Measurements from ENCODE around the gene MINDY4B.
"Not testable (repeated sequence)": the region's sequence is repeated elsewhere in the genome, so short reads cannot be mapped to it uniquely, and the experiment has no call there.

Gene MINDY4B

DNA sequence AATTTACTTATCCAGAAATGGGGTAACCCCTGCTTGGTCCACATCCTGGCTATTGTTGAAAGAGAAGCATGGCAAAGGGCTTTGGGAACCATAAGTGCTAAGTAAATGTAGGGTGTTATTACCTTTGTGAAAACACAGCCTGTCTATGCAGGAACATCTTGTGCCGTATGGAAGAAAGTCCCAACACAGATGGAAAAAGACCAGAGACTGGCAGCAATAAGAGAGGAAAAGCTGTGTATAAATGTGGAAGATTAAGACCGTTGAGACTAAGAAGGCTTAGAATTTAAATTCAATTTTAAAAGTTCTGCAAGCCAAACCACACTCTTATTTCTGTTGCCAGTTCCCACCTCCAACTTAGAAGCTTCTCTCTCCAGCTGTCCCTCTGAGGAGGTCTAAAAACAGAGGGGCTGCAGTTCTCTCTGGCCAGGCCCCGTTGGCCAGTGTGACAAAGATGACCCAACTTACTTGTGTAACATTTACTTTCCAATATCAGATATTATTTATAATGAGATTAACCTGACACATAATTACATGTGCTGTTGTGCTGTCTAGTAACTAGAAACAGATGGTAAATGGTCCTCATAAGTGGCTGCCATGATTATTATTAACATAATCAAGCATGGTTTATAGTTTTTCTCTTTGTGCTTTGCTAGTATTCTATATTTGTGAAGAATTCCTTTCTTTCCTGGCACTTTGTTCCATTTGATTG, 7.0 kb downstream of the MINDY4B start:
- DNase-seq (ENCODE audit: low read depth) = no peak

DNA sequence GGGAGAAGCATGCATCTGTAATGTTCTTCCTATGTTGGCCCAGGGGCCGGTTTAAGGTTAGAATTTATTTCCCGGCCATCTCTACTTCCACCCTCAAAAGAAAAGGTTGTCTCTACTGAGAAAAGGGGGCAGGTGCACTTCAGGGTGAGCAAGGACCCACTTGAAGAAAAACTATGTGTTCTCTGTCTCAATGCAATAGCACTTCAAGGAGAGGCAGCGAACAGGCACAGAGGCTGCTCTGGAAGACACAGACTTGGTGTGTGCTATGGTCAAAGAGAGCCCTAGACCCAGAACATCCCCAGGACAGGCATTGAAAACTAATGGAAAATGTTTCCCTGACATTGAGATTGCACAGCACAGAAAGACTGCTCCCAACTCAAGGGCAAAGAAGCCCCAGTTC, 7.6 kb downstream of the MINDY4B start:
- no peak for DNase-seq (ENCODE audit: low read depth)

DNA sequence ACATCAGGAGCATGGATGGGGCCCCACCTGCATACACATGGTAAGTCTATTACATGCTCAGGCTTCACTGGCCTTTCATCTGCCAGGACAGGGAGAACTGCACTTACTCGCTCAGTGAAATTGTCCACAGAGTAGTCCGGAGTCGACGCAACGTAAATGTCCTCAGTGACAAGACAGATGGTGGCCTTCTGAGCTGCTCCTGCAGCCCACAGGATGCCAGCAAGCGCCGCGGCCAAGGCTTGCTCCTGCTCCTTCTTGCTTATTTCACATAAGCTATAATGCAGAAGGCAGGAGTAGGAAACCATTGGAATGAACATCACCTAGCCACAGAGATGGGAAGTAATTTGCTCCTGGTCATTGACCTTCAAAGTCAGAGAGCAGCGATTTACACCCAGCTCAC, 14.4 kb downstream of the MINDY4B start:
- DNase-seq (ENCODE audit: low read depth) = no peak

DNA sequence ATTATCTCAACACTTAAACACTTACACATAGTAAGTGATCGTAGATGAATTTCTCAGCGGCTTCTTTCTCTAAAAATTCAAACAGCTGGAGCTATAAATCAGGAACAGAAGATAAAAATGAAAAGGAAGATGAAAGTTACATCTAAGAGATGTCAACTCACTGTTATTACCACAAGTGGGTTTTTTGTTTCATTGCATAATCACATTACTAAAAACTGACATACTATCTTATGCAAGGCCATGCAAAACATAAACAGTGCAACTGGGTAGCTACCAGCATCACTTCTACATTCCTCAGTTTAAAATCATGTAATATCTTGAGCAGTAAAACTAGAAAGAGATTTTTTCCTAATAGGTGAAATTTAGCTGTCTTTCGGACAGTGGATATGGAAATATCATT, 14.9 kb downstream of the MINDY4B start:
- no peak for DNase-seq (ENCODE audit: low read depth)

DNA sequence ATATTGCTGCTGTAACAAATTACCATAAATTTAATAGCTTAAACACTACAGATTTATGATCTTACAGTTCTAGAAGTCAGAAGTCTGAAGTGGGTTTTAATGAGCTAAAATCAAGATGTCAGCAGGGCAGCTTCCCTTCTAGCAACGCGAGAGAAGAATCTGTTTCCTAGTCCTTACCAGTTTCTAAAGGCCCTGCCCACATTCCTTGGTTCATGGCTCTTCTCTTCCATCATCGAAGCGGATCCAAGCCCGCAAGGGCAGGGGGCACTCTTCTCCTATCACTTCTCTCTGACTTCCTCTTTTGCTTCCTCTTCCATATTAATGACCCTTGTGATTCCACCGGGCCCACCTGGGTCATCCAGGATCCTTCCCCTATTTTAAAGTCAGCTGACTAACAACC, 16.1 kb downstream of the MINDY4B start:
- no peak for DNase-seq (ENCODE audit: low read depth)

DNA sequence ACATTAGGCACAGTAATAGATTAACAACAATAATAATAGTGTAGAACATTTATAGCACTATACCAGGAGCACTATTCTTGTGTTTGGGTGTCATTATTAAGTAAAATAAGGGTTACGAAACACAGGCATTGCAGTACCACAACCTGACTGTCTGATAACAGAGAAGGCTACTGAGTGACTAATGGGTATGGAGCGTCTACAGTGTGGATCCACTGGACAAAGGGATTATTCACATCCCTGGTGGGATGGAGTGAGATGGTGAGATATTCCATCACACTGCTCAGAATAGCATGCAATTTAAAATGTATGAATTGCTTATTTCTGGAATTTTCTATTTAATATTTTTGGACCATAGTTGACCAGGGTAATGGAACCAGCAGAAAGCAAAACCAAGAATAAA, 18.2 kb downstream of the MINDY4B start:
- no peak for DNase-seq (ENCODE audit: low read depth)

DNA sequence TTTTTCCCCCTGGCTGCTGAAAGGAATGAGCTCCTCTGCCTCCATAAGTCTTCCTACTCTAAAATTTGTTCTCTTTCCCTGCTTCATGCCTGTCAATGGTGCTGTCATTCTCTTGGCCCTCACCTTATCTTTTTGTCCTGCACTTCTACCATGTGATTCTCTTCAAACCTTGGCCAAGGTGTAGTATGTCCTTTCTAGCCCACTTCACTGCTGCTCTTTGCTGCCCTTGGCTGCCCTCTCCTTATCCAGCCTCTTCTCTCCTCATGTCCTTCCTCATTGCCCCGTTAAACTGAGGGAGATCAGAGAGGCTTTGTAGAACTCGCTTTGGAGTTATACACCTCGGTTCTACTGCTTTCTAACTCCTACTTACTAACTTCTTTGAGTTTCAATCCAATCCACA, 19.7 kb downstream of the MINDY4B start:
- no peak for DNase-seq (ENCODE audit: low read depth)

DNA sequence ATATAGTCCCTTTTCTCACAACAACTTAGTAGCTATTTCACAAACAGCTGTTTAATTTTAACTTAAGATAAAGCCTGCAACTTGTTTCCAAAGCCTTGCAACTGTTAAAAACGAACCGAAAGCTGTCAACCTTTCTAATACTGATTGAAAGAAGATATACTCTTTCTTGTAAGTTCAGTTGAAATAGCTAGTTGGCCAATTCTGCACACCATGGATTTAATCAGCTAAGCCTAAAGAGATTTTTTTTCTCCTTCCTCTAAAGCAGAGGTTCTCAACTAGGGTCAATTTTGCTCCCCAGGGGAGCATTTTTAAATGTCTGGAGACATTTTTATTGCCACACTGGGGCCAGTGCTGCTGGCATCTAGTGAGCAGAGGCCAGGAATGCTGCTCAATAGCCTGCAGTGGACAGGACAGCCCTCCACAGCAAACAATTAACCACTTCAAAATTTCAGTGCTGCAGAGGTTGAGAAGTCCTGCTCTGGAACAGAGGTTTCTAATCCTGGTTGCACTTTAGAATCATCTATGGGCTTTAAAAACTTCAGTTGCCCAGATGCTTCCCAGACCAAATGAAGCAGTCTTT, 26.2 kb downstream of the MINDY4B start:
- DNase-seq (ENCODE audit: low read depth) = no peak

DNA sequence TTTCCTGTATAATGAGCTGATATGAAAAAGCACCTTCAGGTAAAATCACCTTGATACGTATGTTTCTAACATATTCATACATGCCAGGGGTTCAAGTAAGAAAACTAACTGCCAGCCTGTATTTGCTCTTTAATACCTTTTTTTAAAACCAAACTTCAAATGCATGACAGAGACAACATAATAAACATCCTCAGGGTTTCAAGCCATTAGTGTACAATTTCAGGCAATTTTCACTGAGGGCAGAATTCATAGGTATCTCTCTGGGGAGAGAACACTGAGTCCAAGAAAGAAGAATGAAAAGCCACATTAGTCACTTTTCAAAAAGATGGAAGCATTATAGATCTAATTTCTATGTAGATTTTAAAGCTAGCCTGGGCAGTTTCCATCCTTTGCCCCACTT, 26.9 kb downstream of the MINDY4B start:
- no peak for DNase-seq (ENCODE audit: low read depth)

DNA sequence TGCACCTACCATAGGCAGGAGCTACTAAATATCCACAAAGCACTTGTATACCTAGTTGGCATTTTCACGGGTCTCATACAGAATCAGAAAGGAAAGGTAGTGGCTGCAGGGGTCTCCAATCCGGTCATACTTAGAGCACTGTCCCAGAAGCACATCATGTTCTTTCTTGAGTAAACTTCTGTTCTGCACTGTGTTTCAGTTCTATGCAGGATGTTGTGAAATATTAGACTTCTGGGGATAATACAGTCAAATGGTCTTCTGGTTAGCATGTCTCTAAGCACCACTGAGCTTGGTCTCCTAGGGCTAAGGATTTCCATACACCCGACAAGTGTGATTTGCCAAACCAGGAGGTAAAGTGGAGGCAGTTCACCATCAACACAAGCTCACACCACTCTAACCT, 27.9 kb downstream of the MINDY4B start:
- no peak for DNase-seq (ENCODE audit: low read depth)

DNA sequence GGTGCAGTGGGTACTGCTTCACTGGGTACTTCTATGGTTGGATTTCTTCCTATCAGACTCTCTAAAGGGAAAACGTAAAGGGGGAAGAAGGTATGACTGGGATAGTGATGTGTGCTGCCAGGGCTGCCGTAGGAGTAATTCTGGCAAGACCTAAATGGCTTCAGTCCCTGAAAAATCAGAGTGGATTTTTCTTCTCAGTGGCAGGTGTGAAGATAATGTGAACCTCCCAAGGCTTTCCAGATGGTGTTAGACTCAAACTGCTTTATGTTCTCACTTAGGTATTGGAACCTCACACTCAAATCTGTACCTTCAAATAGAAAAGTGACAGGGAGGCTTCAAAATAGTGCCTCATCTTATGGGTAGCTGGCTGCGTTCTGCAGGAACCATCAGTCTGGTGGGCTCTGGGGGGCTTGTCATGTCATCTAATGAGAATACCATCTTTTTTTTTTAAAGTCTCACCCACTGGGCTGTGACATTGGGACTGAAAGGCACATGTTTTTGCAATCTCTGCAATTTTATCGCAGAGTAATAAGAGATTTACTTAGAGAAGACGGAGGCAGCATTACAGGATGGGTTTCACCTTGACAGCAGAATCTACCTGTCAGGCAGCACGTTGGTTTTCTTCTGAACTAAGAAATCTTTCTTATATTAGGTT, 28.5 kb downstream of the MINDY4B start:
- no peak for DNase-seq (ENCODE audit: low read depth)

DNA sequence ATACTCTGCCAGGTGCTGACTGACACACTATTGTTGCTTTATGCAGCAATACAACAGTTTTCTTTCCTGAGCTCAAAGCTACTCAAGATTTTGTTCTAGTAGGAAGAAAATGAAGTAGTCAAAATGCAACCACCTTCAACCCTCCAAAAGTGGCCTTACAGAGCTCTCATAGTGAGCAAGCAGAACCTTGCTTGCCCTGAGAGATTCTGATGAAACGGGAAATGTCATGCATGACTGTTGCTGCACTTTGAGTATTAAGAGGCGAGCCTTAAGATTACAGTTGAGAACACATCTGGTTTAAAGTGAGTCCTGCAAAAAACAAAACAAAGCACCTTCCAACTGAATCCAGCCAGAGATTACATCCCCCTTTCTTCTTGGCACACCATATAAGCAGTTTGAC, 29.7 kb downstream of the MINDY4B start:
- DNase-seq (ENCODE audit: low read depth) = no peak

DNA sequence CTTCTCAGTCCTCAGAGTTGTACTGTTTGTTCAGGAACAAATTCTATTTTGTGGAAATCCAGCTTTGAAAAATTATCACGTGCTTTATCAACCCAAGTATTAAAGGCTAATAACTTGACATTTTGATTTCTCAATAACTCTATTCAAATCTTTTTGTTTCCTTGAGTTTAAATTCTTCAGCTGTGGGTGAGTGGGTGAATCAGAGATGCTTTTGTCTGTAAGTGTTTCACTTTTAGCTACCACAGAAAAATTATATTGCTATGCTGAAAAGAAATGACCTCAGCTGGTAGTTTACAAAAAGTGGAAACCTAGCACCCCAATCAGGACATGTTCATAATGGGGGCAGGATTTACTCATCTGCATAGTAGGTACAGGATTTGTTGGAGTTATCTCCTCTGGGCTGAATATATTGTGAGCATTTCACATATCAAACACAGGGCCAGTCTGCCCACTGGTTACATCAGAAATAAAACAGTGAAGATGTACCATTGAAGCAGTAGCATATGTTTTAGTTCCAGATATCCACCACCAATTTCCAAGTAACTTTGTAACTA, 30.5 kb downstream of the MINDY4B start:
- DNase-seq (ENCODE audit: low read depth) = no peak

DNA sequence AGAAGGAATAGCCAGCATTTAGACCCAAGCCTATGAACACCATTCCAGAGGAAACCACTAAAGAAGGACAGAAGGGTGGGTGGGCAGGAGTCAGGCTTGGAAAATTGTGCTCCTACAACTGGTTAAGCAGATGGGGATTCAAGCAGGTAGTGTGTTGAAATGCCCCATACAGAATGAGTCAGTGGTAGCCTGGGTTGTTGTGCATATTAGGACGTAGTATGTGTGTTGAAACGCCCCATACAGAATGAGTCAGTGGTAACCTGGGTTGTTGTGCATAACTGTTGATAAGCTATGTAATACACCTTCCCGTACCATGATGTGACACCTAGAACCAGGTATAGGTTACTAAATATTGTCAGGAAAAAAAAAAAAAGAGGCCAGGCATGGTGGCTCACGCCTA, 34.0 kb downstream of the MINDY4B start:
- no peak for DNase-seq (ENCODE audit: low read depth)

DNA sequence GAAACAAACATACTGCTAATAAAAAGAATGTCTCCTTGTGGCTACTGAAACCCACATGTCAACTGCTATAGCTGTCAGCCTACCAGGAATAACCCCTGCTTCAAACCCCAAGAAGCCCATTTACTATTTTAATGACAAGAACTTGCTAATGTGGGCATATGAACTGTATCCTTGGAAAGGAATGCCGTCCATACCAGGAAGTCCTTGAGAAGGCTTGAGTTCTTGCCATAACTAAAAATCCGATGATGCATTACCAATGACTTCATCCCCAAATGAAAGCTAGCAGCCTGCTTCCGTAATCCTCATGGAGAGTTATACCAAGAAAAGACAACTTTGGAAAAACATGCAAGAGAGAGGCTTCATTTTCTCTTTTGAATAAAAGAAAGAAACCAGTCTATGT, 34.8 kb downstream of the MINDY4B start:
- peak; percentile 52 for DNase-seq (ENCODE audit: low read depth)

DNA sequence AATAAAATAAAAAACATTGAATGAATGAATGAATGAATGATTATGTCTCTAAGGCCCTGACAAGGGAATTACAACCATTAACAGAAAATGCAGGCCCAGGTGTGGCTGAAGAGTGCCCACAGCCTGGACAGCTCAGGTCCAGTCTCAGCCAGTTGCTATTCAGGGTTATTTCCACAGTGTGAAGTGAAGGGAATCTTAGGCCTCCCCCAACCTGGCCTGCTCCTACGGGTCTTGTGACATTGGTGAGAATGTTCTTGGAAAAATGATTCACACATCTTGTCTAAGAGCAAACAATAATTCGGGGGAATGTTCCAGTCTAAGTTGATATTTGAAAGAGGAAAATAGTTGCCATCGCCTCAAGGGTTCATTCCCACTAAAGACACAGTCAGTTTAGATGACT, 37.0 kb downstream of the MINDY4B start:
- DNase-seq (ENCODE audit: low read depth) = no peak

DNA sequence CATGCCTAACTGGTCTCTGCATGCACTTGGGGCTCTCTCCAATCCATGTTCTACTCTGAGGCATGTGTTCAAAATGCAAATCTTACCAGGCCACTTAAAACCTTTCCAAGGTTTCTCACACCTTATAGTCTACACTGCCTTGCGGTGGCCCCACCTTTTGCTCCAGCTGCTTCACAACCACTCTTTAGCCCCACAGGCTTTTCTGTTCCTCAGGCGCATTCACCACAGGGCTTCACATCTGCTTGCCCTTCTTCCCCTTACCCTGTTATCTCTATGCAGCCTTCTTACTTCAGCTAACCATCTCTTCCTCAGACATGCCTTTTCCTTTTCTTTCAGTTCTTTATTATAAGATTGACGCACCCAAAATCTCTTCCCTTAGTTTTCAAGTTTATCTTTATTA, 37.8 kb downstream of the MINDY4B start:
- DNase-seq (ENCODE audit: low read depth) = no peak

DNA sequence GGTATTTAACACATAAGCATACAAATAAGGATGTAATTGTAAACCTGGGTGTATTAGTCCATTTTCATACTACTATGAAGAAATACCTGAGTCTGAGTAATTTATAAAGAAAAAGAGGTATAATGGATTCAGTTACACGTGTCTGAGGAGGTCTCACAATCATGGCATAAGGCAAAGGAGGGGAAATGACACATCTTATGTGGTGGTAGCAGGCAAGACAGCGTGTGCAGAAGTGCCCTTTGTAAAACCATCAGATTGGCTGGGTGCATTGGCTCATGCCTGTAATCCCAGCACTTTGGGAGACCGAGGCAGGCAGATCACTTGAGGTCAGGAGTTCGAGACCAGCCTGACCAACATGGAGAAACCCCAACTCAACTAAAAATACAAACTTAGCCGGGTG, 41.3 kb downstream of the MINDY4B start:
- DNase-seq (ENCODE audit: low read depth) = not testable (repeated sequence)

DNA sequence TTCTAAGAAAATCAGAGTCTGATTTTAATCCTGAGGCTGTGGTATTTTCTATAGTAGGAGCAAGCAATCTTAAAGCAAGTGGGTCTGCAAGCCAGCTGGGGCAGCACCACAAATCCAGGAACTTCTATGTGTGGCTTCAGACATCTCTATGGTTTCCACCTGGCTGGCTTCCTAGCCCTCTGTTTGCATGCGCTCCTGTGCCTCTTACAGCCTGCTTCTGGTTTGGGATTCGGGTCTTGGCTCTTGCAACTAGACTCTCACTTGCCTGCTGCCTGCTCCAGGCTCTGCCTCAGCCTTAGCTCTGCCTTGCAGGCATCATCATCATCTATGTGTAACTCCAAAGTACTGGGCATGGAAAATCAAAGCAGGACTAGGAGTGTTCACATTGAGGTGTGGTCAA, 43.4 kb downstream of the MINDY4B start:
- DNase-seq (ENCODE audit: low read depth) = no peak

DNA sequence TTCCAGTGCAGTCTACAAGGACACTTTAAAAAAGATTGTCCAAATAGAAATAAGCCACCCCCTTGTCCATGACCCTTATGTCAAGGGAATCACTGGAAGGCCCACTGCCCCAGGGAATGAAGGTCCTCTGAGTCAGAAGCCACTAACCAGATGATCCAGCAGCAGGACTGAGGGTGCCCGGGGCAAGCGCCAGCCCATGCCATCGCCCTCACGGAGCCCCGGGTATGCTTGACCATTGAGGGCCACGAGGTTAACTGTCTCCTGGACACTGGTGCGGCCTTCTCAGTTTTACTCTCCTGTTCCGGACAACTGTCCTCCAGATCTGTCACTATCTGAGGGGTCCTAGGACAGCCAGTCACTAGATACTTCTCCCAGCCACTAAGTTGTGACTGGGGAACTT, 47.3 kb downstream of the MINDY4B start:
- DNase-seq (ENCODE audit: low read depth) = not testable (repeated sequence)

DNA sequence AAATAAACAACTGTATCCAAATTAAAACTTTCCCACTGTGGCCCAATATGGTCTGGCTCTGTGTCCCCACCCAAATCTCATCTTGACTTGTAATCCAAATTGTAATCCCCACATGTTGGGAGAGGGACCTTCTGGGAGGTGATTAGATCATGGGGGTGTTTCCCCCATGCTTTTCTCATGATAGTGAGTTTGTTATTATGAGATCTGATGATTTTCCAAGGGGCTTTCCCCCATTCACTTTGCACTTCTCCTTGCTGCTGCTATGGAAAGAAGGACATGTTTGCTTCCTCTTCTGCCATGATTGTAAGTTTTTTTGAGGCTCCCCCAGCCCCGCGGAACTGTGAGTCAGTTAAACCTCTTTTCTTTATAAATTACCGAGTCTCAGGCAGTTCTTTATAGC, 55.0 kb downstream of the MINDY4B start:
- no peak for DNase-seq (ENCODE audit: low read depth)

DNA sequence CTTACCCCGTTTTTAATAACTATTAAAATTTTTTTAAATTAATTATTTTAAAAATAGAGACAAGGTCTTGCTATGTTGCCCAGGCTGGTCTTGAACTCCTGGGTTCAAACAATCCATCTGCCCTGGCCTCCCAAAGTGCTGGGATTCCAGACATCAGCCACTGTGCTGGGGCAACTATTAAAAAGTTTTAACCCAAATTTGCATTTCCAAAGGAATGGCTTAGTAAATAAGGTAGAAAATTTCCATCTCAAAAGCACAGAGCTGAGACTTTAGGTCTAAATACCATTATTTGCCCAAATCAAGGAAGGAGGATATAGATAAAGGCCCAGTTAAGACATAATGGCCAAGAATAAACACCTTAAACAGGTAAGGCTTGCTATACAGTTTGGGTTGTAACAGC, 56.4 kb downstream of the MINDY4B start:
- no peak for DNase-seq (ENCODE audit: low read depth)

DNA sequence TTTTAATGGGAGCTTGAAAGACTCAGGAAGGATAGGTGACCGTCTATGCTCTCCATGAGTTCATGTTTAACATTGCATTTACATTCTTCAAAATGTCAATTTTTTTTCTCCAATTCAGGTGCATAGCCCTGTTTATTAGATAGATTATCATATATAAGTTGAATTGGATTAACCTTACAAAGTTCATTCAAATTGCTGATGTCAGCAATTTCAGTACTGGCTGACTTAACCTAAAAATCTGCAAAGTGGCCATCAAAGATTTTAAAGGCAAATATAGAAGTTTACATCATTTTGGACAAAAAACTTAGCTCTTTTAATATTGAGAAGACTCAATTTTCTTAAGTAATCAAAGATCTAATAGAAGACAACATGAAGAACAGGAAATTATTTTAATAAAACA, 57.8 kb downstream of the MINDY4B start:
- DNase-seq (ENCODE audit: low read depth) = no peak

DNA sequence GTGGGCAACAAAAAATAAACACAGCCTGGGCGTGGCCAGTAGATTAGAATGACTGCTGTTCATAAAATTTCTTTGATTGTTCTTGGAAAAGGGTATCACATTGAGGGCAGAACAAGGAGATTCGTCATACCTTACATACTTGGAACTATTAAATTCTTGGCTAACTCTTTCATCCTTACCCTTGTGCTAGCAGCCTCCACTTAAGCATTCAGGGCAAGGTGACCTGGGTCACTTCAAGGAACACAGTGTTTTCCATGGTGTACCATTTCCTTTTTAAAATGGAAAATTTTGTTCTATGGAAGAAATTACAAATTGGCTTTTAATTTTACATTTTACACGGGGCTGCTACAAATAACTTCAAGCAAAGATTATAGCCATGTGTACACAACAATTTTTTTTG, 60.8 kb downstream of the MINDY4B start:
- no peak for DNase-seq (ENCODE audit: low read depth)
